Fibroblast of upper back skin (primary cell): ENCODE measurements around the gene COL18A1.
"Not testable (repeated sequence)": the region's sequence is repeated elsewhere in the genome, so short reads cannot be mapped to it uniquely, and the experiment has no call there.

Source experiments
- DNase-seq: peaks from one replicate; pipeline ENCODE4 v3.0.0-alpha.2; 2013

The COL18A1 gene

DNA sequence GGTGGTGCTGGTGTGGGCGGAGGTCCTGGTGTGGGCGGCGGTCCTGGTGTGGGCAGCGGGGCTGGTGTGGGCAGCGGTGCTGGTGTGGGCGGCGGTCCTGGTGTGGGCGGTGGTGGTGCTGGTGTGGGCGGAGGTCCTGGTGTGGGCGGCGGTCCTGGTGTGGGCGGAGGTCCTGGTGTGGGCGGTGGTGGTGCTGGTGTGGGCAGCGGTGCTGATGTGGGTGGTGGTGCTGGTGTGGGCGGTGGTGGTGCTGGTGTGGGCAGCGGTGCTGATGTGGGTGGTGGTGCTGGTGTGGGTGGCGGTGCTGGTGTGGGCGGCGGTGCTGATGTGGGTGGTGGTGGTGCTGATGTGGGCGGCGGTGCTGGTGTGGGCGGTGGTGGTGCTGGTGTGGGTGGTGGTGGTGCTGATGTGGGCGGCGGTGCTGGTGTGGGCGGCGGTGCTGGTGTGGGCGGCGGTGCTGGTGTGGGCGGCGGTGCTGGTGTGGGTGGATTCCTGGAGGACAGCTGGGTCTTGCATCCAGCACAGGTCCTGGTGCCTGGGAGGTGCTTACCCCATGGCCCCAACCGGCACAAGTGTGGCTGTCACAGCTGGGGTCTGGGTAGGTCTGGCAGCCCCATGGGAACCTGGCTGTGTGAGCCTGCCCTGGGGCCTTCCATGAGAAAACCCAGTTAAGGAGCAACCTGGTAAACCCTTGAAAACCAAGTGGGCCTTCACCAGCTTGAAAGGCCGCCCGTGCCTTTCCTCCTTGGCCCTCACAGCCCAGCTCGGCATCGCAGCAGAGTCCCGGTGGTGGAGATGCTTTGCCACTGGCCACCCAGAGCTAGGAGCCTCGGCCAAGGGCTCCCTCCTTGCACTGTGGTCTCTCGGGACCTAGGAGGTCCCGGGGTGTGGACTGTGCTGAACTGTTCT, 38.0 kb downstream of the COL18A1 start:
- not testable (repeated sequence) for DNase-seq

DNA sequence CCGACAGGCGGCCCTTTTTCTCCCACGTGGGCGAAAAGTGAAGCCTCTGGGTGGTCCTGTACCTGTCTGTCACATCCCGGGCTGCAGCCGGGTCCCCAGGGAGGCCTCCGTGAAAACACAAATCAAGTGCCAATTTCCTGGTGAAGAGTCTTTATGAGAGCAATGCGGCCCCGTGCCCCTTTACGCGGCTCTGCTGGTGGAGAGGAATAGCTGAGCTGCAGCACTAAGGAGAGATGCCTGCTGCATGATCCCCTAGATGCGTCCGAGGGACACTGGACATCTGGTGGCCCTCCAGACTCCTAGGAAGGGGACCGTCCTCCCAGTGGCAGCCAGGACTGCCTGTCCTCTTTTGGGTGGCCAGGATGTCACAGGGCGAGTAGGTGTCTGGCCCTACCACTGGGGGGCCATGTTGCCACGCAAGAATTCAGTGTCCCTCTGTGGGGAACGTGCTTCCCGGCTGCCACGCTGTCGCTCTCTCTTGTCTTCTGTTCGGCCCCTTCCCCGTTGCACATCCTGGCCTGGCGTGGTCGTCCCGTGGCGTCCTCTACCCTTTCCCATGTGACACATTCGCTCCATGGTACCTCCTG, 38.7 kb downstream of the COL18A1 start:
- DNase-seq: no peak

DNA sequence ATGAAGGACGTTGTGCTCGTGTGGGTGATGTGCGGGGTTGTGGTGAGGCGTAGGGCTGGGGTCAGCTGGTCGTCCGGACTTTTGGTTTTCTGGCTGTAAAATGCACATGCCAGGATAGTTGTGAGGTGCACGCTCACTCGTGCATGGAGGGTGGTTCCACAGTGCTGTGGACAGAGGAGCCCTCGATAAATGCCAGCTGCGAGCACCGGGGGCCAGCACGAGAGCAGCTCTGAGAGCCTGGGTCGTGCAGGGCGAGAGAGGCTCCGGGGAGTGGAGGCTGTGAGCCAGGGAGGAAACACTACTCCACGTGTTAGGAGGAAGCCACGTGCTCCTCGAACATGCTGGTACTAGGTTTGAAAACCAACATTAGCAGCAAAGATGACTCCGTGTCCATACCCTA, 39.4 kb downstream of the COL18A1 start:
- DNase-seq: no peak

- DNase-seq: no peak
These were observed 40.4 kb downstream of the COL18A1 start for GRCh38 chr21:45445369-45445768.

DNA sequence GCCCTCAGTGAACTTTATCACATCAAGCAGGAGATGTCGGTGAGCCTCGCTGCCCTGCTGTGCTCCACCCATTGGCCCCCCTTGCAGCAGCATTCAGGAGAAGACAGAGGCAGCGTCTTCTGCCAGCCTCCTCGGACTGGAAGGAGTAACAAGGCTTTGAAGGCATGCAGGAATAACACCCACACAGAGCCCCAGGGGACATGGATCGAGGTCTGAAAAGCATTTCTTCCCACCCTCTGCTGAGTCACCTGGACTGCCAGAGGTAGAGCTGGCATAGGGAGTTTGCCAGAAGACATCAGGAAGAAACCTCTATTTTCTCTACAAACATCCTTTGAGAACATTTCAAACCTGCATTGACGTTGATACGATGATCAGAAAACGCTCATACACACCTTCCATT, 42.9 kb downstream of the COL18A1 start:
- no peak for DNase-seq

DNA sequence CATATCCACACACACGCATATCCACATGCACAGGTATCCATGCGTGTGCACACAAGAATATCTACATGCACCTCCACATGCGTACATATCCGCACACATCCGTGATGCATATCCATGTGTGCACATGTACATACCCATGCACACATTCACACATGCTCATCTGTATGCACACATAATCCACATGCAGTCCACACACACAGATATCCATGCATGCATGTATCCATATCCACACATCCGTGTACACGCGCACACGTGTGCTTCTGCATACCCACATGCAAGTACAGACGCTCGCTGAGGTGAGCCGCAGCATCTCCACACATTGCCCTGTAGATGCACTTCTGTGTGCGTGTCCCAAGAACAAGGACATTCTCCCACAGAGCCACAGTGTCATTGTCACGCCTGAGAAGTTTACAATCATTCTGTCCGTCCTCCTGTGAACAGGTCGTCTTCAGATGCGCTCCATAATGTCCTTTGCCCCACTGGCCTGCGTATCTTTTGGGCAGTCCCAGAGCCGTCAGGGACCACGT, 43.4 kb downstream of the COL18A1 start:
- DNase-seq: no peak

GRCh38 chr21:45448810-45449657, 44.1 kb downstream of the COL18A1 start:
- DNase-seq: no peak

- no peak for DNase-seq
These were observed 44.9 kb downstream of the COL18A1 start for GRCh38 chr21:45449658-45450422.

DNA sequence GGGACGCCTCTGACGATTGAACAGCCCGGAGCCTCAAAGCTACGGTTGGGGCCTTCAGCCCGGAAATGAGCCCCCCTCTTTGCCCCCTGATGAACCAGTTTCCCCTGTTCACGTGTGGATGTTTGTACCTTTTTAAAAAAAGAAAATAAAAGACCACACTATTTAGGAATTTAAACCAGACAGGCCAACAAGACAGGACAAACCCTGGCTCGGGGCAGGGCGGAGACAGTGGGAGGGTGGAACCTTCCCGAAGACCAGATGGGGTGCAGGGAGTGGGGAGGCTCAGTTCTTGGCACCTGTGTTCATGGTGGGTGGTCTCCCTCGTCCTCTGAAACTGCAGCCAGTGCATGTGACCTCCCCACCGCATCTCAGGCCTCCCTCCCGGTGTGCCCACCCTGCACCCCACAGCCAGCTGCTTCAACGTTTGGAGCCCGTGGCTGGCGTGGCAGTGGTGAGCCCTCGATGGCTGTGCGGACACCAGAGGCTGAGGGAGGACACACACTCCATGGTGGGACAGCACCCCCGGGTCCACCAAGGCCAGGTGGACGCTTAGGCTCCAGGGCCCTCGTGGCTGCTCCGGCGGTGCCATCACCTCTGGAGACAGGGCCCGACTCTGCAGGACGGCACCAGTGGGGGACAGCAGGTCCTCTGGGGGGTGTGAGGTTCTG, 45.6 kb downstream of the COL18A1 start:
- DNase-seq: no peak

- DNase-seq: no peak
These were observed 46.3 kb downstream of the COL18A1 start for GRCh38 chr21:45451091-45451740.

GRCh38 chr21:45451771-45452182, 46.8 kb downstream of the COL18A1 start:
- DNase-seq: no peak

GRCh38 chr21:45452696-45453307, 47.8 kb downstream of the COL18A1 start:
- no peak for DNase-seq

DNA sequence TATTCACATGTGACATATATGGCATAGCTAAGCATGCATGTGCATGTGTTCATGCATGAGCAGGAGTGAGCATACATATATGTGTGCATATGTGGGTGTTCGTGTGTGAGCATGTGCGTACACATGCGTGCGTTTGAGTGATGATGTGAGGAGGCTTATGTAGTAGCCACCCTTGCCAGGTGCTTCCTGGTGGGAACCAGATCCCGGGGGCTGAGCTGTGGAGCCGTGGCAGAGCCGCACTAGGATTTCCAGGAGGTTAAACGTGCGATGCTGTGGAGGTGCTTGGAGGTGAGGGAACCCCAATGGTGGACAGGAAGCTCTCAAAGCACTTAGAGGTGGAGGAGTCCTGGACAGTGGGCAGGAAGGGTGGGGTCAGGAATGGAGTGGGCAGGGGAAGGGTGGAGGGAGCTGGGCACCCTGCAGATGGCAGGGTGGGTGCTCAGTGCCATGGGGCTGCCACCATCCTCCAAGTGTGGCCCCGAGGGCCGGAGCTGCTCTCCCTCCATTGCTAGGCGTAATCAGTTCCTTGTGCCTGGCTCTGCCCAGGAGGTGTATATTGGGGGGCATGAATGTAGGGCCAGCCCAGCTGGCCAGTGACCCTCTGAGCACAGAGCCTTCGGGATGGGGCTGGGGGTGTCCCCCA, 48.5 kb downstream of the COL18A1 start:
- no peak for DNase-seq

GRCh38 chr21:45454060-45454925, 49.3 kb downstream of the COL18A1 start:
- DNase-seq: peak; percentile 5

- peak; percentile 22 for DNase-seq
These were observed 50.1 kb downstream of the COL18A1 start for GRCh38 chr21:45454926-45455673.

- DNase-seq: no peak
These were observed 51.0 kb downstream of the COL18A1 start for GRCh38 chr21:45455674-45456583.

- DNase-seq: no peak
These were observed 51.7 kb downstream of the COL18A1 start for GRCh38 chr21:45456584-45457160.
